Body of pancreas (tissue), 4 donors: ENCODE measurements around the gene OGT.

ENCODE experiments used
- POLR2A ChIP-seq, 3 donors: fragments of 450-650 bp; IDR thresholded peaks; one replicate each; pipeline ENCODE4 v1.6.1; 2016; ENCODE audit warnings: antibody characterized with exemption in 3 of 3, mild to moderate bottlenecking in 2 of 3
- TF ChIP-seq, protein P1 (sequence below), 7 experiments: fragments of 450-650 bp in 4 of 7; fragments of 200-600 bp in 3 of 7; sonication (generic) in 3 of 7; IDR thresholded peaks; one replicate each; pipeline ENCODE4 v1.5.1; 2016 to 2019; ENCODE audit warnings: antibody characterized with exemption in 7 of 7

GRCh38 chrX:71510161-71510560 is 22.7 kb upstream of the OGT start:
- TF ChIP-seq POLR2A (IDR thresholded peaks at IDR 0.05), result no peak
- TF ChIP-seq, protein P1, sequence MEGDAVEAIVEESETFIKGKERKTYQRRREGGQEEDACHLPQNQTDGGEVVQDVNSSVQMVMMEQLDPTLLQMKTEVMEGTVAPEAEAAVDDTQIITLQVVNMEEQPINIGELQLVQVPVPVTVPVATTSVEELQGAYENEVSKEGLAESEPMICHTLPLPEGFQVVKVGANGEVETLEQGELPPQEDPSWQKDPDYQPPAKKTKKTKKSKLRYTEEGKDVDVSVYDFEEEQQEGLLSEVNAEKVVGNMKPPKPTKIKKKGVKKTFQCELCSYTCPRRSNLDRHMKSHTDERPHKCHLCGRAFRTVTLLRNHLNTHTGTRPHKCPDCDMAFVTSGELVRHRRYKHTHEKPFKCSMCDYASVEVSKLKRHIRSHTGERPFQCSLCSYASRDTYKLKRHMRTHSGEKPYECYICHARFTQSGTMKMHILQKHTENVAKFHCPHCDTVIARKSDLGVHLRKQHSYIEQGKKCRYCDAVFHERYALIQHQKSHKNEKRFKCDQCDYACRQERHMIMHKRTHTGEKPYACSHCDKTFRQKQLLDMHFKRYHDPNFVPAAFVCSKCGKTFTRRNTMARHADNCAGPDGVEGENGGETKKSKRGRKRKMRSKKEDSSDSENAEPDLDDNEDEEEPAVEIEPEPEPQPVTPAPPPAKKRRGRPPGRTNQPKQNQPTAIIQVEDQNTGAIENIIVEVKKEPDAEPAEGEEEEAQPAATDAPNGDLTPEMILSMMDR (IDR thresholded peaks at IDR 0.05), result no peak
